KMS-11 (cell line): ENCODE measurements around the gene OR2T6.

ENCODE experiments used
- H2AFZ ChIP-seq: fragments of 200-600 bp; sonication (generic); 2 replicates; pipeline ENCODE4 v1.6.1; 2016; ENCODE audit warnings: antibody characterized with exemption, mixed run types, low read depth
- H3K27ac ChIP-seq: fragments of 200-600 bp; sonication (generic); 2 replicates; pipeline ENCODE4 v1.6.1; 2016; ENCODE audit warnings: mild to moderate bottlenecking, mixed run types
- H3K27me3 ChIP-seq: fragments of 200-600 bp; sonication (generic); 2 replicates; pipeline ENCODE4 v1.6.1; 2017; ENCODE audit warnings: mild to moderate bottlenecking, low read depth, mixed run types, moderate library complexity; ENCODE audit not compliant: insufficient read depth
- H3K36me3 ChIP-seq: fragments of 200-600 bp; sonication (generic); 2 replicates; pipeline ENCODE4 v1.6.1; 2017; ENCODE audit warnings: mild to moderate bottlenecking, mixed run types; ENCODE audit not compliant: insufficient read depth
- H3K4me1 ChIP-seq: fragments of 200-600 bp; sonication (generic); 2 replicates; pipeline ENCODE4 v1.6.1; 2016; ENCODE audit warnings: mild to moderate bottlenecking, low read depth, mixed run types; ENCODE audit not compliant: poor library complexity, severe bottlenecking
- H3K4me2 ChIP-seq: fragments of 200-600 bp; sonication (generic); 2 replicates; pipeline ENCODE4 v1.7.0; 2016; ENCODE audit warnings: mild to moderate bottlenecking, mixed run types
- H3K4me3 ChIP-seq: fragments of 200-600 bp; sonication (generic); IDR thresholded peaks from 2 replicates; pipeline ENCODE4 v1.6.1; 2017; ENCODE audit warnings: low read depth, low read length, mixed read lengths; ENCODE audit not compliant: insufficient read depth
- H3K79me2 ChIP-seq: fragments of 200-600 bp; sonication (generic); 2 replicates; pipeline ENCODE4 v1.6.1; 2016; ENCODE audit warnings: low read depth, mixed run types; ENCODE audit not compliant: insufficient read depth
- H3K9ac ChIP-seq: fragments of 200-600 bp; sonication (generic); 2 replicates; pipeline ENCODE4 v1.6.1; 2016; ENCODE audit warnings: mild to moderate bottlenecking, mixed run types
- H4K20me1 ChIP-seq: fragments of 200-600 bp; sonication (generic); 2 replicates; pipeline ENCODE4 v1.6.1; 2016; ENCODE audit warnings: mild to moderate bottlenecking, mixed run types; ENCODE audit not compliant: insufficient read depth
- TF ChIP-seq, protein P1 (sequence below): fragments of 200-600 bp; sonication (generic); conservative IDR thresholded peaks from 2 replicates; pipeline ENCODE4 v1.6.1; 2017; ENCODE audit warnings: low read depth, mild to moderate bottlenecking, antibody characterized with exemption, low read length, moderate library complexity, mixed read lengths

The OR2T6 gene

DNA sequence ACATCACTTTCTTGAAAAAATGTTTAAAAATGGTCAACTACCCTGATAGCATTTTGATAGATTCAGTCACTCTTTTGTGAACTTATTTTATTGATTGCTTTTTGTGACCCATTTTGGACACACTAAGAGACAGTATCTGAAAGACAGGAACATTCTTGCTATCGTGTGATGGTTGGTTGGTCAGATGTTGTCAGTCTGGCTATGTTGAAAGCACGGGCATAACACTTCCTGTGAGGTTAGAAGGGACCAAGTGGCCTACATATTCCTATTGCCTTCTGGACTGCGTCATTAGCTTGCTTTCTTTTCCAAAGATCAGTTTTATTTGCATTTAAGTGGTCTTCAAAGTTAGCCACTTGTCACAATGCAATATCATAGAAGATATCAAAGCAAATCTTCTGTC lies 1.4 kb downstream of the OR2T6 start:
- H2AFZ ChIP-seq = no peak overlapping the region
- no peaks in the 10 kb centered on the region for H3K27me3 ChIP-seq
- no peak overlapping the region for H3K4me3 ChIP-seq
- H4K20me1 ChIP-seq = no peaks in the 10 kb centered on the region
- no peaks in the 10 kb centered on the region for H3K4me1 ChIP-seq
- no peak overlapping the region for H3K4me2 ChIP-seq
- no peaks in the 10 kb centered on the region for H3K36me3 ChIP-seq
- H3K27ac ChIP-seq = no peak overlapping the region
- H3K79me2 ChIP-seq = no peaks in the 10 kb centered on the region
- TF ChIP-seq, protein P1, sequence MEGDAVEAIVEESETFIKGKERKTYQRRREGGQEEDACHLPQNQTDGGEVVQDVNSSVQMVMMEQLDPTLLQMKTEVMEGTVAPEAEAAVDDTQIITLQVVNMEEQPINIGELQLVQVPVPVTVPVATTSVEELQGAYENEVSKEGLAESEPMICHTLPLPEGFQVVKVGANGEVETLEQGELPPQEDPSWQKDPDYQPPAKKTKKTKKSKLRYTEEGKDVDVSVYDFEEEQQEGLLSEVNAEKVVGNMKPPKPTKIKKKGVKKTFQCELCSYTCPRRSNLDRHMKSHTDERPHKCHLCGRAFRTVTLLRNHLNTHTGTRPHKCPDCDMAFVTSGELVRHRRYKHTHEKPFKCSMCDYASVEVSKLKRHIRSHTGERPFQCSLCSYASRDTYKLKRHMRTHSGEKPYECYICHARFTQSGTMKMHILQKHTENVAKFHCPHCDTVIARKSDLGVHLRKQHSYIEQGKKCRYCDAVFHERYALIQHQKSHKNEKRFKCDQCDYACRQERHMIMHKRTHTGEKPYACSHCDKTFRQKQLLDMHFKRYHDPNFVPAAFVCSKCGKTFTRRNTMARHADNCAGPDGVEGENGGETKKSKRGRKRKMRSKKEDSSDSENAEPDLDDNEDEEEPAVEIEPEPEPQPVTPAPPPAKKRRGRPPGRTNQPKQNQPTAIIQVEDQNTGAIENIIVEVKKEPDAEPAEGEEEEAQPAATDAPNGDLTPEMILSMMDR = no peak
- H3K9ac ChIP-seq = no peak overlapping the region

DNA sequence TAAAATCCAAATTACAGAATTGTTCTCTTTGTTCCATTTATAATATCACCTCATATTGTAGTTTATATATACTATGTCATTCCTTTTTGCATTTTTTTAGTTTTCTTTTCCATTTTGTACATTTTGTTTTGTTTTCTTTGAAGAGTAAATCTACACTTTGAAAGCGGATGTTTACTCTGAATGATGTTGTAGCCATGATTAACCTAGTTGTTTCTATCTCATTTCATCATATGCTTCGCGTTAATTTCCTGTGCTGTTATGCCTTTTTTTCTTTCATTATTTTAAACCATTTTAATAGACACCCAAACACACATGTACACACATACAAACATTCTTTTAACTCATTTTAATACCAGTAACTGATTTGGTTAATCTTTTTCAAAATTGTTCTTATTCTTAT lies 5.3 kb downstream of the OR2T6 start:
- Histone ChIP-seq H4K20me1 (no peaks in the 10 kb centered on the region), H3K4me3 (no peak overlapping the region), H3K27ac (no peak overlapping the region), H3K4me2 (no peak overlapping the region), H3K4me1 (no peaks in the 10 kb centered on the region), H3K36me3 (no peaks in the 10 kb centered on the region), H3K27me3 (no peaks in the 10 kb centered on the region), H3K9ac (no peak overlapping the region), H2AFZ (no peak overlapping the region), H3K79me2 (no peaks in the 10 kb centered on the region)
- TF ChIP-seq, protein P1 = no peak

DNA sequence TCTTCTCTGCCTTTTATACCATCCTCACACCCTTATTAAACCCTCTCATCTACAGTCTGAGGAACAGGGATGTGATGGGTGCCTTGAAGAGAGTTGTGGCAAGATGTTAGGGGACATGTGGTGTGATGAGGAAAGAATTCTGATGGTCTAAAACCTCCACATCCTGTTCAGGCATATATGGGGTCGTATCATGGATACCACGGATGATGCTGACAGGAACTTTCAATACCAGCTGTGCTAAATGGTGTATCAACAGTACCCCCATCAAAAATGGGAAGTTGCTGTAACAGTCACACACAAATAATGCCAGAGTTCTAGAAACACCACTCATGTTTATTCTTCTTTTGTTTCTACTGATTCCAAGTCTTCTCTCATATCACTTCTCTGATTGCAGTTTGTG lies 12.9 kb downstream of the OR2T6 start:
- Histone ChIP-seq H3K9ac (no peak overlapping the region), H3K36me3 (no peaks in the 10 kb centered on the region), H3K27me3 (no peaks in the 10 kb centered on the region), H4K20me1 (no peaks in the 10 kb centered on the region), H2AFZ (no peak overlapping the region), H3K4me1 (no peaks in the 10 kb centered on the region), H3K79me2 (no peaks in the 10 kb centered on the region), H3K27ac (no peak overlapping the region), H3K4me2 (no peak overlapping the region), H3K4me3 (no peak overlapping the region)
- TF ChIP-seq, protein P1 = no peak

DNA sequence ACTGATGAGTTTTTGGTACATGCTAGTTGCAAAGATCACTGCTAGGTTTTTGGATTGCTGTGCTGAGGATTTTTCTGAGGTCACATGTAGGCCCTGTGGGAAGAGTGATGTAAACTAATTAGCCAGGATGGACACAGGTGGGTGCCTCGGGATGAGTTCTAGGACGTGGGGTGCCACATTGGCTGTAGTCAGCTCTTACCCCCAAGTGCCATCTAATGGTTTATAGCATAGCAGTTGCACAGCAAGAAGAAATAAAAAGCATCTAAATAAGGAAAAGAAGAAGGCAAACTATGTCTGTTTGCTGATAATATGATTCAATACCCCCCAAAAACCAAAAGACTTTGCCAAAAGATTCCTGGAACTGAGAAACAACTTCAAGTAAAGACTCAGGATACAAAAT lies 17.5 kb downstream of the OR2T6 start:
- TF ChIP-seq, protein P1 = no peak
- no peak overlapping the region for H3K27ac ChIP-seq
- H3K27me3 ChIP-seq = no peaks in the 10 kb centered on the region
- no peaks in the 10 kb centered on the region for H3K79me2 ChIP-seq
- H3K4me1 ChIP-seq = no peaks in the 10 kb centered on the region
- no peaks in the 10 kb centered on the region for H4K20me1 ChIP-seq
- no peak overlapping the region for H3K4me2 ChIP-seq
- no peak overlapping the region for H3K4me3 ChIP-seq
- H3K36me3 ChIP-seq = no peaks in the 10 kb centered on the region
- no peak overlapping the region for H3K9ac ChIP-seq
- H2AFZ ChIP-seq = no peak overlapping the region

DNA sequence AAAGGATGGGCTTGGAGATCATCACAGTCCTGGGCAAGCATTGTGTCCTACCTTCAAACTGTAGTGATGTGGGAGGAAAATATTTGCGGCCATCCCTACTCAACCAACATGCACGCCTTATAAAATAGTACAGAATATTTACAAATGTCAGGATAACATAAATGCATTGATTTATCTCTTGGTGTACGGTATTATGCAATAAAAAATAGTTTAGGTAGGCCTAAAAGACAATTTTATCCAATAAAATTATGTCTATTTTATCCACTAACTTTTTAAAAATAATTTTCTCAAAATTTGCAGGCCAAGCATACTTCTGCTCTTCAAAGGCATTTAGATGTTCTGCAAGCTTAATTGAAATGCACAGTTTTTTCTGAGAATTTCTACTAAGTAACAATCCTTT lies 27.2 kb downstream of the OR2T6 start, which contains the start of gene OR2T1:
TSS of gene OR2T1 (plus strand) at position 301 of the 400 bp plus-strand sequence. CDS start 3,100 bp downstream, outside the sequence.
- no peak within 1 kb of the TSS for H3K9ac ChIP-seq
- no peaks in the 10 kb centered on the region for H4K20me1 ChIP-seq
- TF ChIP-seq, protein P1 = no peak
- no peak within 1 kb of the TSS for H2AFZ ChIP-seq
- no peaks in the 10 kb centered on the region for H3K79me2 ChIP-seq
- H3K27me3 ChIP-seq = no peaks in the 10 kb centered on the region
- no peaks in the 10 kb centered on the region for H3K36me3 ChIP-seq
- H3K4me3 ChIP-seq = no peak within 1 kb of the TSS
- H3K4me1 ChIP-seq = no peaks in the 10 kb centered on the region
- H3K4me2 ChIP-seq = no peak within 1 kb of the TSS
- no peak within 1 kb of the TSS for H3K27ac ChIP-seq
